Liver (tissue), 9 donors: Measurements from ENCODE around the gene CCP110. TPM values are rescaled to one million over a fixed set of nuclear protein-coding genes. Genes with fewer than 3 reads are reported as not detected.

Experiments used
- DNase-seq: peaks from one replicate; pipeline ENCODE4 v3.0.0-alpha.2; 2017; ENCODE audit warnings: low spot score
- H3K27ac ChIP-seq, 2 donors: one replicate each; pipeline ENCODE4 v1.7.0; 2013; ENCODE audit warnings: inconsistent platforms in 2 of 2, low read length in 2 of 2, control low read depth in 1 of 2, low read depth in 1 of 2, mild to moderate bottlenecking in 1 of 2
- H3K27me3 ChIP-seq, 4 donors: one replicate each; pipeline versions ENCODE4 v1.6.1 to v1.7.0; 2013; ENCODE audit warnings: low read length in 3 of 4, inconsistent platforms in 1 of 4, mild to moderate bottlenecking in 1 of 4, moderate library complexity in 1 of 4; ENCODE audit not compliant: control insufficient read depth in 4 of 4, insufficient read depth in 4 of 4
- H3K36me3 ChIP-seq, 4 donors: one replicate each; pipeline versions ENCODE4 v1.6.1 to v1.7.0; 2013; ENCODE audit warnings: low read length in 3 of 4, mild to moderate bottlenecking in 3 of 4, low read depth in 1 of 4, moderate library complexity in 1 of 4; ENCODE audit not compliant: control insufficient read depth in 4 of 4, insufficient read depth in 3 of 4
- H3K4me1 ChIP-seq, 4 donors: one replicate each; pipeline versions ENCODE4 v1.6.1 to v1.7.0; 2013; ENCODE audit warnings: low read length in 3 of 4, mild to moderate bottlenecking in 3 of 4, moderate library complexity in 1 of 4; ENCODE audit not compliant: control insufficient read depth in 4 of 4, insufficient read depth in 4 of 4
- H3K4me3 ChIP-seq, 3 donors: one replicate each; pipeline versions ENCODE4 v1.6.1 to v1.7.0; 2013; ENCODE audit warnings: low read length in 3 of 3, control low read depth in 1 of 3, low read depth in 1 of 3, mild to moderate bottlenecking in 1 of 3
- H3K9ac ChIP-seq, 2 donors: one replicate each; pipeline ENCODE4 v1.7.0; 2013; ENCODE audit warnings: low read length in 2 of 2, mild to moderate bottlenecking in 2 of 2, moderate library complexity in 2 of 2, control low read depth in 1 of 2, low read depth in 1 of 2
- H3K9me3 ChIP-seq, 4 donors: one replicate each; pipeline versions ENCODE4 v1.6.1 to v1.7.0; 2013; ENCODE audit warnings: low read length in 3 of 4; ENCODE audit not compliant: control insufficient read depth in 4 of 4
- CTCF ChIP-seq: fragments of 150-350 bp; IDR thresholded peaks from 2 replicates; pipeline ENCODE4 v1.5.1; 2017; ENCODE audit warnings: improper control_type of control experiment, low read depth, low read length; ENCODE audit not compliant: missing input control
- FOXA1 ChIP-seq: IDR thresholded peaks from 2 replicates; pipeline ENCODE4 v1.6.1; 2016; ENCODE audit warnings: antibody characterized with exemption
- FOXA2 ChIP-seq: IDR thresholded peaks from 2 replicates; pipeline ENCODE4 v1.6.1; 2016; ENCODE audit warnings: antibody characterized with exemption
- HNF4A ChIP-seq, 2 donors: conservative IDR thresholded peaks; 2 replicates each; pipeline ENCODE4 v1.6.1; 2016; ENCODE audit warnings: antibody characterized with exemption in 2 of 2, mild to moderate bottlenecking in 2 of 2
- HNF4G ChIP-seq: IDR thresholded peaks from 2 replicates; pipeline ENCODE4 v1.6.1; 2016; ENCODE audit warnings: antibody characterized with exemption
- JUND ChIP-seq, 2 donors: IDR thresholded peaks; 2 replicates each; pipeline ENCODE4 v1.6.1; 2016; ENCODE audit warnings: antibody characterized with exemption in 2 of 2
- MAX ChIP-seq: IDR thresholded peaks from 2 replicates; pipeline ENCODE4 v1.6.1; 2016; ENCODE audit warnings: antibody characterized with exemption
- NR2F2 ChIP-seq: IDR thresholded peaks from 2 replicates; pipeline ENCODE4 v1.6.1; 2016; ENCODE audit warnings: antibody characterized with exemption
- RAD21 ChIP-seq, 2 donors: IDR thresholded peaks; 2 replicates each; pipeline ENCODE4 v1.6.1; 2016; ENCODE audit warnings: antibody characterized with exemption in 2 of 2, mild to moderate bottlenecking in 2 of 2
- SP1 ChIP-seq: IDR thresholded peaks from 2 replicates; pipeline ENCODE4 v1.6.1; 2018; ENCODE audit warnings: antibody characterized with exemption, mild to moderate bottlenecking
- TAF1 ChIP-seq: conservative IDR thresholded peaks from 2 replicates; pipeline ENCODE4 v1.6.1; 2016; ENCODE audit warnings: antibody characterized with exemption, mild to moderate bottlenecking
- YY1 ChIP-seq: IDR thresholded peaks from 2 replicates; pipeline ENCODE4 v1.6.1; 2016; ENCODE audit warnings: antibody characterized with exemption, mild to moderate bottlenecking
- ZBTB33 ChIP-seq: IDR thresholded peaks from 2 replicates; pipeline ENCODE4 v1.6.1; 2016; ENCODE audit warnings: antibody characterized with exemption
- WGBS: extraction: QIAGEN DNeasy Blood & Tissue Kit; methylation state at CpG from one replicate; pipeline ENCODE4 v1.1.7; 2013; 5-methylcytosine and 5-hydroxymethylcytosine counted together
- polyA plus RNA-seq, 2 donors: library from polyadenylated mRNA; stranded (reverse) in 1 of 2; unstranded in 1 of 2; fragments of 200-250 nt in 1 of 2; fragments of >200 nt in 1 of 2; fragmentation: Nextera tagmentation in 1 of 2; extraction: Ambion mirVana in 1 of 2; gene quantifications; one replicate each; pipeline versions ENCODE4 v1.2.1 to v1.2.3, GENCODE V29; 2013 to 2015
- total RNA-seq, 2 donors: library from RNA; depleted of rRNA; stranded (reverse); fragments of >200 nt; gene quantifications; one replicate each; pipeline ENCODE4 v1.2.3, GENCODE V29; 2014
- TF ChIP-seq, protein P1 (sequence below): IDR thresholded peaks from 2 replicates; pipeline ENCODE4 v1.6.1; 2016; ENCODE audit warnings: antibody characterized with exemption
- TF ChIP-seq, protein P2 (sequence below): IDR thresholded peaks from 2 replicates; pipeline ENCODE4 v1.6.1; 2016; ENCODE audit warnings: antibody characterized with exemption, mild to moderate bottlenecking
- donor health status: healthy.
- donor health status: healthy.
- donor health status: healthy.
- donor health status: healthy.
- donor health status: healthy.

The CCP110 gene
- total and polyA plus RNA-seq, 4 donors, result 1.8 to 25.0 (median 5.5) TPM

- TF ChIP-seq, protein P1, sequence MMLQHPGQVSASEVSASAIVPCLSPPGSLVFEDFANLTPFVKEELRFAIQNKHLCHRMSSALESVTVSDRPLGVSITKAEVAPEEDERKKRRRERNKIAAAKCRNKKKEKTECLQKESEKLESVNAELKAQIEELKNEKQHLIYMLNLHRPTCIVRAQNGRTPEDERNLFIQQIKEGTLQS, result no peak
- TF ChIP-seq JUND (IDR thresholded peaks at IDR 0.05) (no peak), HNF4A (conservative IDR thresholded peaks at IDR 0.05) (no peak)
Observed at GRCh38 chr16:19485611-19486010, 38.1 kb upstream of the CCP110 start (continued).

DNA sequence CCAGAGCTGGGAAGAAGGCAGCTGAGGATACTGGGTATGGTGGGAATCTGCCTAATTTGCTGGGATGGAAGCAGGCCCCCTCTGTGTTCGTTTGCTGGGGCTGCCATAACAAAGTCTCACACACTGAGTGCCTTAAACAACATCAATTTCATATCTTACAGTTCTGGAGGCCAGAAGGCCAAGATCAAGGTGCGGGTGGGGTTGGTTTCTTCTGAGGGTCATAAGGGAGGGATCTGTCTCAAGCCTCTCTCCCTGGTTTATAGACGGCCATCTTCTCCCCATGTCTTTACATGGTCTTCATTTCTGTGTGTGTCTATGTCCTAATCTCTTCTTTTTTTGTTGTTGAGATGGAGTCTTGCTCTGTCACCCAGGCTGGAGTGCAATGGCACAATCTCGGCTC lies 37.7 kb upstream of the CCP110 start:
- DNase-seq, result no peak

GRCh38 chr16:19486750-19487325 lies 36.9 kb upstream of the CCP110 start:
- DNase-seq, result no peak
- Histone ChIP-seq H3K4me3 (no peak overlapping the region), H3K9ac (no peak overlapping the region), H3K36me3 (no peaks in the 10 kb centered on the region), H3K27ac (no peak overlapping the region), H3K9me3 (no peaks in the 10 kb centered on the region), H3K4me1 (peaks cover 0 to 5% (median 0%) of the 10 kb centered on the region in 4 donors), H3K27me3 (no peaks in the 10 kb centered on the region)
- WGBS, result 92% methylated on average over 10 of the region's 10 CpGs
- TF ChIP-seq CTCF (no peak), YY1 (no peak), HNF4A (conservative IDR thresholded peaks at IDR 0.05) (no peak), ZBTB33 (no peak), MAX (no peak), RAD21 (IDR thresholded peaks at IDR 0.05) (peak in 1 of 2 donors; percentile 34)

More for the DNA sequence above, 37.7 kb upstream of the CCP110 start:
- WGBS, result 82% methylated on average over 4 of the region's 4 CpGs
- Histone ChIP-seq H3K4me1 (peaks cover 0 to 5% (median 0%) of the 10 kb centered on the region in 4 donors), H3K36me3 (no peaks in the 10 kb centered on the region), H3K4me3 (no peak overlapping the region), H3K9me3 (no peaks in the 10 kb centered on the region), H3K9ac (no peak overlapping the region), H3K27ac (no peak overlapping the region), H3K27me3 (no peaks in the 10 kb centered on the region)
- TF ChIP-seq NR2F2 (no peak), HNF4G (no peak), FOXA2 (no peak), TAF1 (no peak), SP1 (no peak), FOXA1 (no peak), ZBTB33 (no peak)
- TF ChIP-seq, protein P1, result no peak
- TF ChIP-seq, protein P2, sequence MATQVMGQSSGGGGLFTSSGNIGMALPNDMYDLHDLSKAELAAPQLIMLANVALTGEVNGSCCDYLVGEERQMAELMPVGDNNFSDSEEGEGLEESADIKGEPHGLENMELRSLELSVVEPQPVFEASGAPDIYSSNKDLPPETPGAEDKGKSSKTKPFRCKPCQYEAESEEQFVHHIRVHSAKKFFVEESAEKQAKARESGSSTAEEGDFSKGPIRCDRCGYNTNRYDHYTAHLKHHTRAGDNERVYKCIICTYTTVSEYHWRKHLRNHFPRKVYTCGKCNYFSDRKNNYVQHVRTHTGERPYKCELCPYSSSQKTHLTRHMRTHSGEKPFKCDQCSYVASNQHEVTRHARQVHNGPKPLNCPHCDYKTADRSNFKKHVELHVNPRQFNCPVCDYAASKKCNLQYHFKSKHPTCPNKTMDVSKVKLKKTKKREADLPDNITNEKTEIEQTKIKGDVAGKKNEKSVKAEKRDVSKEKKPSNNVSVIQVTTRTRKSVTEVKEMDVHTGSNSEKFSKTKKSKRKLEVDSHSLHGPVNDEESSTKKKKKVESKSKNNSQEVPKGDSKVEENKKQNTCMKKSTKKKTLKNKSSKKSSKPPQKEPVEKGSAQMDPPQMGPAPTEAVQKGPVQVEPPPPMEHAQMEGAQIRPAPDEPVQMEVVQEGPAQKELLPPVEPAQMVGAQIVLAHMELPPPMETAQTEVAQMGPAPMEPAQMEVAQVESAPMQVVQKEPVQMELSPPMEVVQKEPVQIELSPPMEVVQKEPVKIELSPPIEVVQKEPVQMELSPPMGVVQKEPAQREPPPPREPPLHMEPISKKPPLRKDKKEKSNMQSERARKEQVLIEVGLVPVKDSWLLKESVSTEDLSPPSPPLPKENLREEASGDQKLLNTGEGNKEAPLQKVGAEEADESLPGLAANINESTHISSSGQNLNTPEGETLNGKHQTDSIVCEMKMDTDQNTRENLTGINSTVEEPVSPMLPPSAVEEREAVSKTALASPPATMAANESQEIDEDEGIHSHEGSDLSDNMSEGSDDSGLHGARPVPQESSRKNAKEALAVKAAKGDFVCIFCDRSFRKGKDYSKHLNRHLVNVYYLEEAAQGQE, result no peak
